Ramos (cell line): ENCODE data around the gene OR13C8.

Experiments used
- in situ Hi-C: fragments of 300-500 bp; cut with MboI; formaldehyde crosslinking; loops from one replicate; pipeline ENCODE4 v1.14.3; 2022; ENCODE audit warnings: low sequenced_read_pairs; ENCODE audit not compliant: unreplicated experiment

Gene OR13C8

DNA sequence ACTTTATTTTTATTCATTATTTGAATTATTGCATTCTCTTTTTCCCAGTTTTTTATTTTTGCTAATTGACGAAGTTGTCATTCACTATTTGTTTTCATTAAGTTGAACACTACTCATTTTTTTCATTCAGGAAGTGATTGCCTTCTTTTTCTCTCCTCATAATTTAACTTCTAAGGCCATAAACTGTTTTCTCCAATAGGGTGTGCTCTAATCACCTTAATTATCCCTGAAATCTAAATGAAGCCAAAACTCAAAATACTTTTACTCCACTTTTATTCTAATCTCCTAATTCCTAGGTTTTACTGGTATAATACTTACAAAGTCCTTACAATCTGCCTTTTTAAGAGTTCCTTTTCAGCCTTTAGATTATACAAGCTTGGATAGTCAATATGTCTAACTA, 39.4 kb downstream of the OR13C8 start:
- in situ Hi-C loops: no loop called here

GRCh38 chr9:104611213-104611612, 42.2 kb downstream of the OR13C8 start:
- in situ Hi-C loops: no loop called here

DNA sequence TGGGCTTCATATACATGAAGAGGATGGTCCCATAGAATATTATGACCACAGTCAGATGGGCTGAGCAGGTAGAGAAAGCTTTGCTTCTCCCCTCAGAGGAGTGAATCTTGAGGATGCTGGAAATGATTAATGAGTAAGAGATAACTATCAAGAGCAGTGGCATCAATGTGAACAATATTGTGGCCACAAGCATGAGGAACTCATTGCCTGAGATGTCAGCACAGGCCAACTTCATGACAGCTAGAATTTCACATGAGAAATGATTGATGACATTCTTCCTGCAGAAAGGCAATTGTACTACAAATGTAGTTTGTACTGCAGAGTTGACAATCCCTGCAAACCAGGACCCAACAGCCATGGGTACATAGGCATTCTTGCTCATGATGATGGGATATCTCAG, 48.5 kb downstream of the OR13C8 start:
- in situ Hi-C loops: no loop called here

DNA sequence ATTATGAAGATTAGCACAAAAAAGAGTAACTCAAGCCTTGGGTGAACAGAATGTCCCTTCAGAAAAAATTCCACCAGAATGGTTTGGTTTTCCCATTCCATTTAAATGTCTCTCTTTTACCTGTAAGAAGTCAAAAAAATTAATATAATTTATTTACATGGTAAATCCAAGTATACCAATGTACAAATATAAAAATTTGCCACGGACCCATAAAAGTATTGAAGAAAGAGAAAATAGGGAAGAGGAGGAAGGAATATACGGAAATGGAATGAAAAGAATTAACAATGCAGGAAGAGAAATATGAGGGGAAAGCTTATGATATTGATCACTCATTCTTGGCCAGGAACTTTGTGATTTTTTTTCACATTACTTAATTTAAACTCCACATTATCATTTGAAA, 49.1 kb downstream of the OR13C8 start, which contains the start of gene OR13C9:
Gene OR13C9, minus strand, starts transcription at position 101 of the 400 bp plus-strand sequence. Its CDS starts 0 bp downstream, at position 101.
- in situ Hi-C loops: no loop called here
